ENCODE data around the gene FAM120AOS. TPM values are rescaled to one million over a fixed set of nuclear protein-coding genes. Genes with fewer than 3 reads are reported as not detected.

Gene FAM120AOS
- total RNA-seq, 2 experiments from 2014 or later = 38.7 to 43.1 TPM

GRCh38 chr9:93416530-93417235, 36.7 kb downstream of the FAM120AOS start:
- peaks cover 12% of the 10 kb centered on the region for H3K9me3 Mint-ChIP-seq (ENCODE audit: low read depth)
- ATAC-seq = no peak
- CTCF ChIA-PET = no interaction called here
- POLR2A ChIA-PET = no interaction called here
- intact Hi-C loops (cut with DNase I, micrococcal nuclease) = no loop called here
- H3K27me3 Mint-ChIP-seq = peaks cover 9% of the 10 kb centered on the region
- H3K4me3 Mint-ChIP-seq = no peak overlapping the region
- no peak for DNase-seq
- no peak overlapping the region for H3K27ac Mint-ChIP-seq
- H3K4me1 Mint-ChIP-seq = peaks cover 10% of the 10 kb centered on the region
- H3K36me3 Mint-ChIP-seq (ENCODE audit: low read depth) = peaks cover 4% of the 10 kb centered on the region

DNA sequence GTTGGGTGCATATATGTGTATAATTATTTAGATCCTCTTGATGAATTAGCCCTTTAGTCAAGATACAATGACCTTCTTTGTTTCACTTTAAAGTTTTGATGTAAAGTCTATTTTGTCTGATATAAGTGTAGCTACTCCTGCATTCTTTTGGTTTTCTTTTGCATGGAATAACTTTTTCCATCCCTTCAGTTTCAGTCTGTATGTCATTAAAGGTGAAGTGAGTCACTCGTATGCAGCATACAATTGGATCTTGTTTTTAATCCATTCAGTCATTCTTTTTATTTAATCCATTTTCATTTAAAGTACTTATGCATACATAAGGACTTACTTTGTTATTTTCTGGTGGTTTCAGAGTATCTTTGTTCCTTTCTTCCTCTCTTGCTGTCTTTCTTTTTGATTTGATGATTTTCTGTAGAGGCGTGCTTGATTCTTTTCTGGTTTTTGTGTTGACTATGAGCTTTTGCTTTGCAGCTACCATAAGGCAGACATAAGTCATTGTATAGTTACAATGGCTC, 38.1 kb downstream of the FAM120AOS start:
- intact Hi-C loops (cut with DNase I, micrococcal nuclease) = no loop called here
- Mint-ChIP-seq H3K27me3 (peaks cover 14% of the 10 kb centered on the region), H3K4me3 (no peak overlapping the region), H3K4me1 (peaks cover 10% of the 10 kb centered on the region), H3K27ac (no peak overlapping the region), H3K9me3 (ENCODE audit: low read depth) (peaks cover 12% of the 10 kb centered on the region), H3K36me3 (ENCODE audit: low read depth) (peaks cover 4% of the 10 kb centered on the region)
- CTCF ChIA-PET = interaction anchor here (1.0 to 1.4 kb wide), 2 partner anchors 8 to 10 kb away, joined by 3 to 5 read pairs; no protein-coding TSS in a partner anchor
- POLR2A ChIA-PET = interaction anchor here (0.7 kb wide), 1 partner anchor 51 kb away, joined by 7 read pairs; no protein-coding TSS in a partner anchor
- ATAC-seq = no peak
- DNase-seq = no peak

GRCh38 chr9:93413530-93413929, 39.9 kb downstream of the FAM120AOS start:
- no peak overlapping the region for H3K4me3 Mint-ChIP-seq
- peaks cover 10% of the 10 kb centered on the region for H3K4me1 Mint-ChIP-seq
- POLR2A ChIA-PET = no interaction called here
- peaks cover 19% of the 10 kb centered on the region for H3K27me3 Mint-ChIP-seq
- intact Hi-C loops (cut with DNase I, micrococcal nuclease) = no loop called here
- ATAC-seq (no peak), DNase-seq (no peak)
- peaks cover 7% of the 10 kb centered on the region for H3K9me3 Mint-ChIP-seq (ENCODE audit: low read depth)
- CTCF ChIA-PET = no interaction called here
- peaks cover 2% of the 10 kb centered on the region for H3K36me3 Mint-ChIP-seq (ENCODE audit: low read depth)
- H3K27ac Mint-ChIP-seq = no peak overlapping the region

- intact Hi-C loops (cut with DNase I, micrococcal nuclease) = no loop called here
- H3K27ac Mint-ChIP-seq = no peak overlapping the region
- DNase-seq (no peak), ATAC-seq (no peak)
- POLR2A ChIA-PET = no interaction called here
- no peak overlapping the region for H3K4me3 Mint-ChIP-seq
- H3K4me1 Mint-ChIP-seq = no peaks in the 10 kb centered on the region
- H3K36me3 Mint-ChIP-seq (ENCODE audit: low read depth) = no peaks in the 10 kb centered on the region
- H3K9me3 Mint-ChIP-seq (ENCODE audit: low read depth) = no peaks in the 10 kb centered on the region
- CTCF ChIA-PET = no interaction called here
- H3K27me3 Mint-ChIP-seq = peaks cover 17% of the 10 kb centered on the region
Observed at GRCh38 chr9:93406371-93406770, 47.0 kb downstream of the FAM120AOS start.

DNA sequence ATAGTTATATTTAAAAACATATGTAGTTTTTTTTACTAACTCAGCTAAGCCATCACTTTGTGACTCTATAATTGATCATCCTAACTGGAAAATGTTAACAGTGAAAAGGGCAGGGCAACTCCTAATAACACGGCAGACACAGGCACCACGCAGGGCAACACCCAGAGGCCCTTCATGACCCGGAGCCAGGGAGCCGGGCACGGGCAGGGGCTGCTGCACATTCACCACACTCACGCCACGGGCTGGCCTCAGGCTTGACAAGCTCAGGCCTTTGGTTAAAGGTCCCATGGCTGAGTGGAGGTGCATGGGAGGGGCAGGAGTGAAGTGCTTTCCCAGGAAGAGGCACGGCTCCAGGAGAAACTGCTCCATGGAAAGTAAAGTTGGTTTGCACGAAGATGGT, 54.9 kb downstream of the FAM120AOS start:
- ATAC-seq = no peak
- Mint-ChIP-seq H3K9me3 (ENCODE audit: low read depth) (no peaks in the 10 kb centered on the region), H3K36me3 (ENCODE audit: low read depth) (no peaks in the 10 kb centered on the region), H3K4me1 (no peaks in the 10 kb centered on the region), H3K4me3 (no peak overlapping the region), H3K27me3 (peaks cover 2% of the 10 kb centered on the region), H3K27ac (no peak overlapping the region)
- ChIA-PET CTCF (no interaction called here), POLR2A (no interaction called here)
- no peak for DNase-seq
- intact Hi-C loops (cut with DNase I, micrococcal nuclease) = no loop called here

DNA sequence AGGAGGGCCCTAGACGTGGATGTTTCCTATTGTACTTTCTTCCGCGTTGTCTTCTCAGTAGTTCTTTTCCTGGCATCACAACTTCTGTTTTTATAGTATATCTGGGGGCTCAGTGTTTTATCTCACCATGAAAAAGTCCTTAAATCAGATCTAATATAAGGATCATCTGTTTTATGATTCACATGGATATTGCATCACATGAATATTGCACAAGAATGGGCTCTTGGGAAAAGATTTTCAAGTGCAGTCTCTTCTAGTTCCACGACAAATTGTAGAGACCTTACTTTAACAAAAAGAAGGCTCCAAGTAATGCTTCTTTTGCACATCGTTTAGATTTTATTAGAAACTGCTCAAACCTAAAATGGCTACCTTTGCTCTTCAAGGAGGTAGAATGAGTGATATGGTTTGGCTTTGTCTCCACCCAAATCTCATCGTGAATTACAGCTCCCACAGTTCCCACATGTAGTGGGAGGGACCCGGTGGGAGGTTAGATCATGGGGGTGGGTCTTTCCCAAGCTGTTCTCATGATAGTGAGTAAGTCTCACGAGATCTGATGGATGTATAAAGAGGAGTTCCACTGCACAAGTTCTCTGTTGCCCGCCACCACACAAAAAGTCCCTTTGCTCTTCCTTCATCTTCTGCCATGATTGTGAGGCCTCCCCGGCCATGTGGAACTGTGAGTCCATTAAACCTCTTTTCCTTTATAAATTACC, 55.6 kb downstream of the FAM120AOS start:
- H3K4me1 Mint-ChIP-seq = no peaks in the 10 kb centered on the region
- H3K4me3 Mint-ChIP-seq = no peak overlapping the region
- peaks cover 2% of the 10 kb centered on the region for H3K27me3 Mint-ChIP-seq
- no peak overlapping the region for H3K27ac Mint-ChIP-seq
- intact Hi-C loops (cut with DNase I, micrococcal nuclease) = no loop called here
- ATAC-seq (no peak), DNase-seq (no peak)
- H3K36me3 Mint-ChIP-seq (ENCODE audit: low read depth) = no peaks in the 10 kb centered on the region
- POLR2A ChIA-PET = no interaction called here
- CTCF ChIA-PET = no interaction called here
- H3K9me3 Mint-ChIP-seq (ENCODE audit: low read depth) = no peaks in the 10 kb centered on the region

Other genes starting within 250 kb of the FAM120AOS start
- 100 to 1,000 TPM; 115 to 154 TPM for gene FAM120A, start 1.9 kb downstream of the FAM120AOS start, total RNA-seq
- gene PHF2, start 123.0 kb upstream of the FAM120AOS start, total RNA-seq = 10 to 100 TPM; 16.0 to 16.5 TPM